Measurements from ENCODE around the gene KRTAP19-7.
A peak's percentile ranks its signal among the peaks of the same experiment; 100 is the strongest.

Gene KRTAP19-7

GRCh38 chr21:30561264-30561895 is at the start of gene KRTAP19-7:
TSS of gene KRTAP19-7 (minus strand) at chr21:30561314. CDS start at chr21:30561289, 25 bp downstream.
- DNase-seq = no peak

GRCh38 chr21:30605968-30606367 is 44.9 kb upstream of the KRTAP19-7 start:
- no peak for DNase-seq

GRCh38 chr21:30600787-30601186 is 39.7 kb upstream of the KRTAP19-7 start, which contains the start of gene KRTAP22-1:
TSS of gene KRTAP22-1 (plus strand) at chr21:30601087.
- no peak for DNase-seq

GRCh38 chr21:30598802-30599201 is 37.7 kb upstream of the KRTAP19-7 start, which contains the start of gene KRTAP6-2:
TSS of gene KRTAP6-2 (minus strand) at chr21:30598902. CDS start at chr21:30598874, 28 bp downstream.
- DNase-seq = no peak

- DNase-seq = no peak
Measured at GRCh38 chr21:30592140-30592539, 31.0 kb upstream of the KRTAP19-7 start, which contains the start of gene KRTAP6-3. TSS of gene KRTAP6-3 (plus strand) at chr21:30592440. CDS start at chr21:30592446, 6 bp downstream.

GRCh38 chr21:30590297-30590696 is 29.2 kb upstream of the KRTAP19-7 start, which contains the start of gene KRTAP22-2:
TSS of gene KRTAP22-2 (minus strand) at chr21:30590397.
- no peak for DNase-seq

GRCh38 chr21:30582870-30583269 is 21.8 kb upstream of the KRTAP19-7 start:
- DNase-seq = no peak

GRCh38 chr21:30580132-30580531 is 19.0 kb upstream of the KRTAP19-7 start:
- DNase-seq = peak in 1 of 2 experiments; percentile 19

- no peak for DNase-seq
Measured at GRCh38 chr21:30579346-30579745, 18.2 kb upstream of the KRTAP19-7 start.

- DNase-seq = no peak
Measured at GRCh38 chr21:30577766-30578165, 16.7 kb upstream of the KRTAP19-7 start.

- no peak for DNase-seq
Measured at GRCh38 chr21:30567617-30568016, 6.5 kb upstream of the KRTAP19-7 start.

GRCh38 chr21:30563630-30564029 is 2.5 kb upstream of the KRTAP19-7 start:
- DNase-seq = no peak

- no peak for DNase-seq
Measured at GRCh38 chr21:30563072-30563471, 2.0 kb upstream of the KRTAP19-7 start.

- DNase-seq = no peak
Measured at GRCh38 chr21:30561957-30562356, 843 bp upstream of the KRTAP19-7 start.

- DNase-seq = no peak
Measured at GRCh38 chr21:30555095-30555494, 6.0 kb downstream of the KRTAP19-7 start.

GRCh38 chr21:30552782-30553181 is 8.3 kb downstream of the KRTAP19-7 start:
- DNase-seq = no peak

GRCh38 chr21:30541764-30542163 is 19.4 kb downstream of the KRTAP19-7 start, which contains the start of gene KRTAP19-6:
TSS of gene KRTAP19-6 (minus strand) at chr21:30541864. CDS start at chr21:30541833, 31 bp downstream.
- DNase-seq = no peak

GRCh38 chr21:30518876-30519275 is 42.2 kb downstream of the KRTAP19-7 start:
- no peak for DNase-seq

GRCh38 chr21:30515681-30516080 is 45.4 kb downstream of the KRTAP19-7 start:
- no peak for DNase-seq

Measured in NCI-H2081 (cell line).